Upper lobe of left lung (tissue), 4 donors: ENCODE data around the gene DCTN4.

Source experiments
- CTCF ChIP-seq, 6 experiments: fragments of 450-650 bp in 4 of 6; fragments of 200-600 bp in 2 of 6; sonication (generic) in 2 of 6; IDR thresholded peaks; one replicate each; pipeline ENCODE4 v1.5.1; 2016 to 2019; ENCODE audit warnings: antibody characterized with exemption in 6 of 6
- POLR2A ChIP-seq, 4 donors: fragments of 450-650 bp; IDR thresholded peaks; one replicate each; pipeline ENCODE4 v1.5.1; 2016 to 2017; ENCODE audit warnings: antibody characterized with exemption in 4 of 4, mild to moderate bottlenecking in 2 of 4
- POLR2AphosphoS5 ChIP-seq, 2 donors: sonication (generic); formaldehyde crosslinking; IDR thresholded peaks; one replicate each; pipeline ENCODE4 v1.5.1; 2017; ENCODE audit warnings: antibody characterized with exemption in 2 of 2

- no peak for TF ChIP-seq CTCF (IDR thresholded peaks at IDR 0.05)
- no peak for TF ChIP-seq POLR2A (IDR thresholded peaks at IDR 0.05)
- no peak for TF ChIP-seq POLR2AphosphoS5 (IDR thresholded peaks at IDR 0.05)
Observed at GRCh38 chr5:150703762-150704161, 55.1 kb downstream of the DCTN4 start.
